Measurements from ENCODE around the gene NEUROD6. TPM values are rescaled to one million over a fixed set of nuclear protein-coding genes. Genes with fewer than 3 reads are reported as not detected.

Gene NEUROD6
- total RNA-seq, 2 experiments from 2014 or later, result not detected

GRCh38 chr7:31309407-31309806 is 31.1 kb downstream of the NEUROD6 start:
- H3K36me3 ChIP-seq (ENCODE audit: insufficient read depth, low read length), result no peaks in the 10 kb centered on the region
- DNase-seq, result no peak
- Mint-ChIP-seq H3K36me3 (ENCODE audit: low read depth) (no peaks in the 10 kb centered on the region), H3K4me1 (ENCODE audit: low read depth) (no peaks in the 10 kb centered on the region), H3K9me3 (no peaks in the 10 kb centered on the region), H3K27ac (no peak overlapping the region), H3K4me3 (no peak overlapping the region), H3K27me3 (peaks cover 8% of the 10 kb centered on the region)
- no peak overlapping the region for H3K4me3 ChIP-seq (ENCODE audit: low read length)
- CTCF ChIA-PET, result no interaction called here
- H3K27me3 ChIP-seq (ENCODE audit: control insufficient read depth in 1 of 2, insufficient read depth in 2 of 2, low read length in 2 of 2), result no peaks in the 10 kb centered on the region
- no peak overlapping the region for H3K27ac ChIP-seq (ENCODE audit: low read depth in 1 of 2, low read length in 2 of 2)
- intact Hi-C loops (cut with DNase I, micrococcal nuclease), result no loop called here
- no peak for ATAC-seq (ENCODE audit: poor library complexity)
- TF ChIP-seq CTCF (IDR thresholded peaks at IDR 0.05), result no peak
- no peaks in the 10 kb centered on the region for H3K4me1 ChIP-seq (ENCODE audit: insufficient read depth, low read length)
- no peaks in the 10 kb centered on the region for H3K9me3 ChIP-seq (ENCODE audit: control insufficient read depth in 1 of 2, insufficient read depth in 1 of 2, low read length in 2 of 2)
- POLR2A ChIA-PET, result no interaction called here

- no peak for ATAC-seq (ENCODE audit: poor library complexity)
- no peak for TF ChIP-seq CTCF (IDR thresholded peaks at IDR 0.05)
- H3K27ac ChIP-seq (ENCODE audit: low read depth in 1 of 2, low read length in 2 of 2), result no peak overlapping the region
- no peaks in the 10 kb centered on the region for H3K4me1 ChIP-seq (ENCODE audit: insufficient read depth, low read length)
- H3K27me3 Mint-ChIP-seq, result peaks cover 10% of the 10 kb centered on the region
- H3K36me3 ChIP-seq (ENCODE audit: insufficient read depth, low read length), result no peaks in the 10 kb centered on the region
- H3K9me3 Mint-ChIP-seq, result no peaks in the 10 kb centered on the region
- no peak overlapping the region for H3K27ac Mint-ChIP-seq
- POLR2A ChIA-PET, result no interaction called here
- CTCF ChIA-PET, result no interaction called here
- no peaks in the 10 kb centered on the region for H3K27me3 ChIP-seq (ENCODE audit: control insufficient read depth in 1 of 2, insufficient read depth in 2 of 2, low read length in 2 of 2)
- intact Hi-C loops (cut with DNase I, micrococcal nuclease), result no loop called here
- no peak overlapping the region for H3K4me3 ChIP-seq (ENCODE audit: low read length)
- no peak overlapping the region for H3K4me3 Mint-ChIP-seq
- no peaks in the 10 kb centered on the region for H3K36me3 Mint-ChIP-seq (ENCODE audit: low read depth)
- H3K4me1 Mint-ChIP-seq (ENCODE audit: low read depth), result no peaks in the 10 kb centered on the region
- DNase-seq, result no peak
- H3K9me3 ChIP-seq (ENCODE audit: control insufficient read depth in 1 of 2, insufficient read depth in 1 of 2, low read length in 2 of 2), result no peaks in the 10 kb centered on the region
Observed at GRCh38 chr7:31308652-31309051, 31.9 kb downstream of the NEUROD6 start.

GRCh38 chr7:31307972-31308371 is 32.6 kb downstream of the NEUROD6 start:
- TF ChIP-seq CTCF (IDR thresholded peaks at IDR 0.05), result no peak
- no peak overlapping the region for H3K4me3 Mint-ChIP-seq
- ChIA-PET POLR2A (no interaction called here), CTCF (no interaction called here)
- Histone ChIP-seq H3K27ac (ENCODE audit: low read depth in 1 of 2, low read length in 2 of 2) (no peak overlapping the region), H3K4me3 (ENCODE audit: low read length) (no peak overlapping the region), H3K36me3 (ENCODE audit: insufficient read depth, low read length) (no peaks in the 10 kb centered on the region), H3K27me3 (ENCODE audit: control insufficient read depth in 1 of 2, insufficient read depth in 2 of 2, low read length in 2 of 2) (no peaks in the 10 kb centered on the region), H3K9me3 (ENCODE audit: control insufficient read depth in 1 of 2, insufficient read depth in 1 of 2, low read length in 2 of 2) (no peaks in the 10 kb centered on the region), H3K4me1 (ENCODE audit: insufficient read depth, low read length) (no peaks in the 10 kb centered on the region)
- no peaks in the 10 kb centered on the region for H3K4me1 Mint-ChIP-seq (ENCODE audit: low read depth)
- DNase-seq (no peak), ATAC-seq (ENCODE audit: poor library complexity) (no peak)
- no peaks in the 10 kb centered on the region for H3K9me3 Mint-ChIP-seq
- H3K36me3 Mint-ChIP-seq (ENCODE audit: low read depth), result no peaks in the 10 kb centered on the region
- H3K27me3 Mint-ChIP-seq, result peaks cover 10% of the 10 kb centered on the region
- intact Hi-C loops (cut with DNase I, micrococcal nuclease), result no loop called here
- no peak overlapping the region for H3K27ac Mint-ChIP-seq

Data from CD4-positive, alpha-beta T cell (primary cell).